ENCODE data around the gene DRG2. TPM values are rescaled to one million over a fixed set of nuclear protein-coding genes. Genes with fewer than 3 reads are reported as not detected.

DRG2 gene
- total and polyA plus RNA-seq, 2 of the 13 experiments (the other 11 are each of a cell fraction or from before 2014, with no cell fraction given) = 20.1 to 26.6 TPM

DNA sequence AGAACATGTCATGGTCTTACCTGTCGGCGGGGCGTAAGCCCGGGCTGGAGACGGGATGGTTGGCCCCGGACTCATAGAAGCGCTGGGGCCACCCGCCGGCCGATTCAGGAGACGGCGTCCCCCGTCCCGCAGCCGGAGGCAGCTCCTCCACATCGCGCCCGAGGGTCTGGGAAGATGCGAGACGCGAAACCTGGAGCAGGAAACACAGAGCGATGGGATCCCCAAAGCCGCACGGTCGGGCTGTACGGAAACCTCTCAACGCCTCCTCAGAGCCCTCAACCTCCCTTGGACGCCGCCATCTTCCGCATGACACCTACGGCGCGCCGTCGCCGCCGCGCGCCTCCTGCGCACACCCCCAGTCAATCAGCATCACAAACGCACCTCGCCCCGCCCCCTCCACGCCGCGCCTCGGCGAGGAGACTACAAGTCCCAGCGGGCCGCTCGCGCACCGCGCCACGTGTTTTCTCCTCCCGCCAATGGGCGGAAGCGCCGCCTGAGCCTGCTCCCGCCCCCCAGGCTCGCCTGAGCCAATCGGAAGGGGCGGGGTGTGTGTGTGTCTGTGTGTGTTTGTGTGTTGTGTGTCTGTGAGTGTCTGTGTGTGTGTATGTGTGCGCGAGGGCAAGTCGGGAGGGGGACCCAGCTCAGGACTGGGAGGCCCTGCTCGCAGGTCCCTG lies 48.8 kb upstream of the DRG2 start, which contains the start of the genes ATPAF2 and GID4 (continued):
- peak; percentile 76 for TF ChIP-seq ZNF687 (CRISPR knock-in tag; IDR thresholded peaks at IDR 0.05)
- peak; percentile 71 for TF ChIP-seq ZNF331 (CRISPR knock-in tag; IDR thresholded peaks at IDR 0.05)
- peak; percentile 32; the same call in 1 of the 2 replicates for TF ChIP-seq FOXP1 (IDR thresholded peaks at IDR 0.05)
- TF ChIP-seq FOXP1 (CRISPR knock-in tag; IDR thresholded peaks at IDR 0.05) = 0 out of 2 replicates have a peak, but pooled peaks have one; percentile 22
- peak; percentile 58; the same call in 1 of the 2 replicates for TF ChIP-seq CHD2 (IDR thresholded peaks at IDR 0.05; ENCODE audit: low read depth, low read length)
- 0 out of 2 replicates have a peak, but pooled peaks have one; percentile 14 for TF ChIP-seq ZKSCAN8 (CRISPR knock-in tag; IDR thresholded peaks at IDR 0.05; ENCODE audit: borderline replicate concordance)
- TF ChIP-seq SOX6 (IDR thresholded peaks at IDR 0.05) = no peak
- peak; percentile 65 for TF ChIP-seq SOX6 (CRISPR knock-in tag; IDR thresholded peaks at IDR 0.05)
- TF ChIP-seq ZNF414 (CRISPR knock-in tag; IDR thresholded peaks at IDR 0.05) = peak; percentile 54; the same call in 1 of the 2 replicates
- no peak for TF ChIP-seq FLYWCH1 (CRISPR knock-in tag; IDR thresholded peaks at IDR 0.05)
- TF ChIP-seq HNRNPH1 (optimal IDR thresholded peaks at IDR 0.05; ENCODE audit: low read depth, low read length) = no peak
- TF ChIP-seq HDAC1 (CRISPR knock-in tag; IDR thresholded peaks at IDR 0.05) = peak; percentile 86
- 0 out of 2 replicates have a peak, but pooled peaks have one; percentile 43 for TF ChIP-seq ZFP36L2 (CRISPR knock-in tag; IDR thresholded peaks at IDR 0.05)
- TF ChIP-seq AGO1 (IDR thresholded peaks at IDR 0.05; ENCODE audit: low read depth, low read length, poor library complexity, severe bottlenecking) = peak; percentile 49
- TF ChIP-seq STAT5B (CRISPR knock-in tag; IDR thresholded peaks at IDR 0.05) = no peak
- no peak for TF ChIP-seq ZNF878 (CRISPR knock-in tag; IDR thresholded peaks at IDR 0.05)
- no peak for TF ChIP-seq ATM (IDR thresholded peaks at IDR 0.05; ENCODE audit: borderline replicate concordance)
- peak; percentile 88 for TF ChIP-seq ZNF574 (CRISPR knock-in tag; IDR thresholded peaks at IDR 0.05)
- TF ChIP-seq SUZ12 (IDR thresholded peaks at IDR 0.05; ENCODE audit: low read depth, low read length) = peak; percentile 80
- no peak for TF ChIP-seq ETV5 (CRISPR knock-in tag; IDR thresholded peaks at IDR 0.05; ENCODE audit: borderline replicate concordance)
- peak; percentile 57; the same call in 1 of the 2 replicates for TF ChIP-seq ZNF317 (CRISPR knock-in tag; IDR thresholded peaks at IDR 0.05)
- TF ChIP-seq MEIS1 (CRISPR knock-in tag; IDR thresholded peaks at IDR 0.05; ENCODE audit: borderline replicate concordance) = peak; percentile 69; the same call in 1 of the 2 replicates
- peak; percentile 84; the same call in 1 of the 2 replicates for TF ChIP-seq SP5 (CRISPR knock-in tag; IDR thresholded peaks at IDR 0.05; ENCODE audit: borderline replicate concordance, low read depth)

All from HepG2 (cell line).